ENCODE measurements around the gene HOXC10.

The HOXC10 gene

GRCh38 chr12:54003625-54004024 is 18.7 kb downstream of the HOXC10 start:
- DNase-seq (ENCODE audit: low spot score), result no peak

GRCh38 chr12:54004063-54004840 is 19.3 kb downstream of the HOXC10 start:
- DNase-seq (ENCODE audit: low spot score), result no peak

- DNase-seq (ENCODE audit: low spot score), result no peak
Observed at GRCh38 chr12:54004841-54005530, 20.0 kb downstream of the HOXC10 start.

- no peak for DNase-seq (ENCODE audit: low spot score)
Observed at GRCh38 chr12:54005531-54005852, 20.5 kb downstream of the HOXC10 start.

- peak; percentile 86 for DNase-seq (ENCODE audit: low spot score)
Observed at GRCh38 chr12:54005853-54006558, 21.1 kb downstream of the HOXC10 start.

GRCh38 chr12:54006559-54007220 is 21.7 kb downstream of the HOXC10 start:
- no peak for DNase-seq (ENCODE audit: low spot score)

- DNase-seq (ENCODE audit: low spot score), result no peak
Observed at GRCh38 chr12:54007538-54008259, 22.8 kb downstream of the HOXC10 start.

GRCh38 chr12:54008260-54008552 is 23.3 kb downstream of the HOXC10 start:
- DNase-seq (ENCODE audit: low spot score), result no peak

- DNase-seq (ENCODE audit: low spot score), result no peak
Observed at GRCh38 chr12:54009171-54010052, 24.5 kb downstream of the HOXC10 start.

- no peak for DNase-seq (ENCODE audit: low spot score)
Observed at GRCh38 chr12:54010053-54010971, 25.4 kb downstream of the HOXC10 start.

- no peak for DNase-seq (ENCODE audit: low spot score)
Observed at GRCh38 chr12:54010972-54011664, 26.2 kb downstream of the HOXC10 start.

- DNase-seq (ENCODE audit: low spot score), result no peak
Observed at GRCh38 chr12:54011665-54012532, 27.0 kb downstream of the HOXC10 start.

GRCh38 chr12:54012631-54013409 is 27.9 kb downstream of the HOXC10 start:
- no peak for DNase-seq (ENCODE audit: low spot score)

GRCh38 chr12:54014377-54015017 is 29.6 kb downstream of the HOXC10 start:
- no peak for DNase-seq (ENCODE audit: low spot score)

GRCh38 chr12:54015018-54015931 is 30.3 kb downstream of the HOXC10 start:
- DNase-seq (ENCODE audit: low spot score), result no peak

- no peak for DNase-seq (ENCODE audit: low spot score)
Observed at GRCh38 chr12:54016051-54016450, 31.1 kb downstream of the HOXC10 start.
